ENCODE measurements around the gene TMEM106C. TPM values are rescaled to one million over a fixed set of nuclear protein-coding genes. Genes with fewer than 3 reads are reported as not detected.

TMEM106C gene, protein sequence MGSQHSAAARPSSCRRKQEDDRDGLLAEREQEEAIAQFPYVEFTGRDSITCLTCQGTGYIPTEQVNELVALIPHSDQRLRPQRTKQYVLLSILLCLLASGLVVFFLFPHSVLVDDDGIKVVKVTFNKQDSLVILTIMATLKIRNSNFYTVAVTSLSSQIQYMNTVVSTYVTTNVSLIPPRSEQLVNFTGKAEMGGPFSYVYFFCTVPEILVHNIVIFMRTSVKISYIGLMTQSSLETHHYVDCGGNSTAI
- 108 TPM for total RNA-seq

DNA sequence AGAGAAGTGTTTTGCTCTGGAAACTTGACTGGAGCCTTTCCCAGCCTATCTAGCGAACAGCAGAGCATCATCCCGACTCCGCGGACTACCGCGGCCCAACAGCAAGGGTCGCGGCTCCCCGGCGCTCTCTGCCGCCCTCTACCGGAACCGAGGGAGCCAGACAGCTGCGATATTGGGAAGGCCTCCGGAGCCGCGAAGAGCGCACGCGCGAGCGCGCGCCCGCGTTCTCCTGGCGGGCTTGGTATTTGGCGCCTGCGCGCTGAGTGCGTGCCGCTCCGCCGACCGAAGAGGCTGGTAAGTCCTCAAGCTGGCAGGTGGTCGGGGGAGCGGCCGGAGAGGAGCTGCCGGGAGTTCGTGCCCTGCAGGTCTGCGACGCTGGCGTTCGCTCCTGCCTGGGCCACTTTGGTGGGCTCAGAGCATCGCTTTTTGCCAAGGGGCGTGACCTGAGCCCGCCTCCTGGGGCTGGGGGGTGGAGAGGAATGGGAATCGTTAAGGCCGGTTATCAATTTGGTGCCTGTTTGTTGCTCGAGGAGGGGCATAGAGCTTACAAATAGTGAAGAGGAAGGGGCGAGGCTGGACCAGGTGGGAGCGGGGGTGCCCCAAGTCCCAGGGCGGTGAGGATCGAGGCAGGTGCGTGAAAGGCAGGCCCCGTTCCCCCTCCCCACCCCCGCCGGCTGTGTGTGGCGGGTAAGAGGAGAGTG is at the start of gene TMEM106C:
Gene TMEM106C (plus strand): TSS at position 257 of the 701 bp plus-strand sequence. CDS start 641 bp downstream, outside the sequence.

DNA sequence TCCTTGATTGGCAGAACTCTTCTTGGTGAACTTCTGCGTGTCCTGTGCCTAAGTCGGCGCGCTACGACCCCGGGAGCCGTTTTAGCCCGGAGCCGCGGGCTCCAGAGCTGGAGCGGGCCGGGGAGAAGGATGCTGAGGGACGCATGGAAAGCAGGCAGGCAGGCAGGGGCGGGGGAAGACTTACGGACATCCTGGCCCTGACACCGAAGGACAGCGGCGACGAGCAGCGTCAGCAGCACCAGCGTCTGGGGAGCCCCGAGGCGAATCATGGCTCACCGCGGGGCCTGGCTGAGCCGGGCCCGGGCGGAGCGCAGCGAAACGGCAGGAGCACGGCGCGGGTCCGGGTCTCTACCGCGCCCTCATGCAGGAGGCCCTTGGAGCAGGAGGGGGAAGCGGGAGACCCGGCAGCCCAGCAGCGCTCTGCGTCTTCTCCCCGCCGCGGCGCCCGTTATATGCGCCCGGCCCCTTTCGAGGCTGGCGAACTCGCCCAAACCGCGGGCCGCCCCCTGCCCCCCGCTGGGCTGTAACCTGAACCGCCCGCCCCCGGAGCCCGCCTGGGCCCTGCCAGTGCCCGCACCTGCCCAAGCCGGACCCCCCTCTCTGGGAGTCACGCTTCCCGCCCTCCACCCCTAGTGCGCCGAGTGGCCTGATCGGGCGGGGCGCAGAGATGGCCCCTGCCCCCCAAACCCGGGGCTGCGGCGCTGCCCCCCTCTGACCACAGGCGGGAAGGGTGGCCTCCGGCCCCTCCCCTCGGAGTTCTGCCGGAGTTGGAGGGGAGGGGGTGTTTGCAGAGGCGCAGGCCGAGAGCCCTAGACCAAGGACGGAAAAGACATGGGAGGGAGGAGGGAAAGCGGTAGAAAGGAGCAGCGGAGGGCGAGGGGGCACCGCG is 40.9 kb downstream of the TMEM106C start, which contains the start of gene COL2A1:
Gene COL2A1 (minus strand): TSS at position 424 of the 889 bp plus-strand sequence. CDS start 155 bp downstream, at position 269.

Other genes starting within 250 kb of the TMEM106C start
- gene ENDOU, start 238.1 kb upstream of the TMEM106C start, total RNA-seq, result 1.4 TPM
- 13.6 TPM for gene RAPGEF3, start 204.7 kb upstream of the TMEM106C start, total RNA-seq
- 17.2 TPM for gene SLC48A1, start 190.4 kb upstream of the TMEM106C start, total RNA-seq
- gene HDAC7, start 143.7 kb upstream of the TMEM106C start, total RNA-seq, result 35.2 TPM
- gene VDR, start 58.6 kb upstream of the TMEM106C start, total RNA-seq, result 0.88 TPM
- gene COL2A1, start 40.9 kb downstream of the TMEM106C start, total RNA-seq, result 150 TPM
- 30.0 TPM for gene SENP1, start 142.5 kb downstream of the TMEM106C start, total RNA-seq
- 135 TPM for gene PFKM, start 155.8 kb downstream of the TMEM106C start, total RNA-seq
- 44.0 TPM for gene ASB8, start 193.9 kb downstream of the TMEM106C start, total RNA-seq
- gene CCDC184, start 220.0 kb downstream of the TMEM106C start, total RNA-seq, result 4.4 TPM
- not detected for gene OR10AD1, start 239.7 kb downstream of the TMEM106C start, total RNA-seq